GM15510 (cell line): ENCODE measurements around the gene TFIP11.

Experiments
- POLR2A ChIP-seq: IDR thresholded peaks from 3 replicates; pipeline ENCODE4 v1.6.1; 2011; ENCODE audit warnings: borderline replicate concordance; ENCODE audit not compliant: insufficient read length; ENCODE audit errors: extremely low read depth

Gene TFIP11

DNA sequence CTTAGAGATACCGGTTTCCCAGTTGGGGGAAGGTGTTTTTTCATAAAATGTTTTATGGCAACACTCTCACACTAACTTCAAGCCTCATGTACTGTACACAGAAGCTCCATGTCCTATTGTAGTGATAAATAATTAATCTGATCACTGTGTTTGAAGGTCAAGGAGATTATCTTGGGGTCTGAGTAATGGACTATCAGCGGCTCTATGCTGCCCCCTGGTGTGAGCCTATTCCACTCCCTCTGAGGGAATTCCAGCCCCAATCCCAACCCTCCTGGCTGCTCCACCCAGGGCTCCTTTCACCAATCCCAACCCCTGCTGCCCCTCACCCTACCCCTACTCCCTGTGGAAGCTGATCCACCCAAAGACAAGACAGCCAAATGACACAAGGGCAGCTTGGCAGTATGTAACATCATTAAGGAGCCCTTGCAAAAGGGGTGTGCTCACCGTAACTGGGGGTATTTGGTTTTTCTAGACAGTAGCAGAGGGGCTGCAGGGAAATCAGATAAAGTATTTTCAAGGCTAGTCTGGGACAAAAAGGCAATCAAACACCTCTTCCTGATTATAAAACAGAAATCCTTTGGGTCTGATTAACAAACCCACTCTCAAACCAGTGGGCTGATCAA is 51.0 kb downstream of the TFIP11 start:
- TF ChIP-seq POLR2A, result no peak

DNA sequence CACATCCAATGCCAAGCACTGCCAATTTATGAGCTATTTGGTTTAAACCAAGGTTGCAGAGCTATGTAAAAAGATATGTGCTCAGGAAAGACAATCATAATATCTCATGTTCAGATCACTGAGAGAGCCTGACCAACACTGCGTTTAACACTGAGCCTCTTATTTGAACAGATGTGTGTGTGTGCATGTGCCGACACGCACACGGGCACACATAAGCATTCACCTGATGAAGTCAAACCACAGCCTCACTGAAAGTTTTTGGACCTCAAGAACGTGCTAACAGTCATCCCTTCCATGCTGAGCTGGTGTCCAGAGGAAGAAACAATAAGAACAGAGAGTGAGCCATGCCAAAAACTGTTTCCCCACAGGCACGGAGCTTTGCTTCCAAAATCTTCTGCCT is 52.1 kb downstream of the TFIP11 start:
- TF ChIP-seq POLR2A, result no peak

DNA sequence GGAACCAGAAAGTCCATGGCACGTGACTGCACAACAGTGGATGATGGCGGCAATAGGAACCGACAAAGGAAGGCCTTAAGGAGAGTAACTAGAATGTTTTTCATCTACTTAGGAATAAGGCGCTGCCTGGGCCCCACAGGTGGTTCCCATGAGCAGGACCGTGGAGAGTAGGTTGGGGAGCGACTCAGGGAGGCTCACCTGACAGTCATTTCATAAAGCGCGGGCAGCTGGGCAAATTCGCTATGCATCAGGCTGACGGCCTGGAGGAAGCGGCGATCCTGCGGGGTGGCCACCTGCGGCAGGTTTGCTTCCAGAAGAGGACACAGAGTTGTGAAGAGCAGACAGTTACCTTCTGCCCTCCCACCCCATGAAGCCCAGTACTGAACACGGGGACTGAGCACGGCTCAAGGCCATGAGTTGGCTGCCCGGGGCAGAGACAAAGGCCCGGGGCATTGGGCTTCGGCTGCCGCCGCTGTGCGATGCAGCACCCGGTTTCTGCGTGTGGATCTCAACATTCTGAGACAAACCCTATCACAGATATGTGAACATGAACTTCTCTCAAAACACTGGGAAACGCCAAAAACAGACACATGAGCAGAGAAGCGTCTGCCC is 54.5 kb downstream of the TFIP11 start:
- no peak for TF ChIP-seq POLR2A

DNA sequence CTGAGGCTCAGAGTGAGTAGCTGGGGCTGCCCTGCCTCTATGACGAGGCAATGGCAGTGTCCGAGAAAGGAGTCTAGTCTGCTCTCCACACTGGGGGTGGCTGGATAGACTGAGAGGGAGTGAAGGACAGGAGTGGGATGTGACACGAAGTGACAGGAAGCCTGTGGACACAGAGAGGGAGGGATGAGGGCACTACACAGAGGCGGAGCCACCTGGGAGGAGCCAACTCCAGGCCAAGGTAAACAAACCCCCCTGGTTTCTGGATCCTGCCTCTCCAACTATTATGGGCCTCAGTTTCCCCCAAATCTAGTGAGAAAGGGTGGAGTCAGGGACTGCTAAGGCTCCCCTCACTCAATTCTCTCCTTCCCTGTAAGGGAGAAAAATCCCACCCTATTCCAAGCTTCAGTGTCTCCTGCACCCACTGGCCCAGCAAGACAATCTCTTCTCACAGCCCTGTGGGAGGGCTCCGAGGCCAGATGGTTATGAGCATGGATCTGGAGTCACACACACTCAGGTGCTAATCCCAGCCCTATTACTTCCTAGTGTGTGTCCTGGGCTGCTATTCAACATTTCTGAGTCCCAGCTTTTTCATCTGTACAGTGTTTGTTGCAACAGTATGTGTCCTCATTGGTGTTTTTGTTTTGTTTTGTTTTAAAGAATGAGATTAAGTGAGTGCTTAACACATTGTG is 58.3 kb downstream of the TFIP11 start:
- TF ChIP-seq POLR2A, result no peak

DNA sequence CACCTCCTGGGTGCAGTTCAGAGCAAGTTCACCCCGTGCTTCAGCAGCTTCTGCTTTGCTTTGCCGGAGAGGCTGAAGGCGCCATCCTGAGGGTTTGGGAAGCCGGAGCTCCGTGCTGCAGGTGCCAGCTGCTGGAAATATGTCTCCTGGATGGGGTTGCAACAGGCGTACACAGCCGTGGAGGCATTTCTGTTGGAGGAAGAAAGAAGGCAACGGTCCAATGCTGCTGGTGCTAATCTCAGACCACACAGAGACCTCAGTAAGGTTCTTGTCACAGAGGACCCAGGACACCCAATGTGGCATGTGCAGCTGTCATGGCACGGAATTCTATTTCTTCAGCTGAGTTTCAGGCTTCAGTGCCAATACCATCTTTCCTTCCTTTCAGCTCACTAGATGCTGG is 59.1 kb downstream of the TFIP11 start:
- TF ChIP-seq POLR2A, result no peak

DNA sequence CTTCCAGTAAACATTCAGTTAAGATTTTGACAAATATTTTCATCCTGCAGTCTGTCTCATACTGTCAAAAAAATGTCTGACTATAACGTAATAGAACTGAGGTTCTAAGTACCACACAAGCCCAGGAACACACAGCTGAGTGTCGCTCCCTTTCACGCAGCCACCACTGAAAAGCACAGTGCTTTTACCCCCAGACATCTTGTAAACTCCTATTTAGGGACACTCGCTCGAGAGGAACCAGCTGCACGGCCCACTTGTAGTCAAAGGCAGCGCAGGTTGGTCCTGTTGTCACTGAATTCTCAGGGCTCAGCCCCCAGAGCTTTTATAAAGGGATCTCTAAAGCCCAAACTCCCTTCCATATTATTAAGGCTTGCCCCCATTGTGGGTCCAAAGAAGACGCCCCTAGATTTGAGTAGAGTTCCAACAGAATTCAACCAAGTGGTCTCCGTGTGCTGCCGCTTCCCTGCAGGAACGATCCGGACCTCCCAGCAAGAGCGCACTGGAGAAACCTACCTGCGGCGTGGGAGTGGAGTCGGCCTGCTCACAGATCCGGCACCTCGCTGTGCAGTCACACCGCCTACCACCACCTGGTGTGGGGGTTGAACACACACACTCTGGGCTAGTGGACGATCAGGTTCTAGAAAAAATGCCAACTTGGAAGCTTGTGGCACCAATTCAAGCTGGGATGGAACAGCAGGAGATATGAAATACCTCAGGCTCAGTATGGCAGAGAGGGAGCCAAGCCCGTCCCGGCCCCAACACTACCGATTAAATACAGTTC is 59.8 kb downstream of the TFIP11 start:
- TF ChIP-seq POLR2A, result no peak

DNA sequence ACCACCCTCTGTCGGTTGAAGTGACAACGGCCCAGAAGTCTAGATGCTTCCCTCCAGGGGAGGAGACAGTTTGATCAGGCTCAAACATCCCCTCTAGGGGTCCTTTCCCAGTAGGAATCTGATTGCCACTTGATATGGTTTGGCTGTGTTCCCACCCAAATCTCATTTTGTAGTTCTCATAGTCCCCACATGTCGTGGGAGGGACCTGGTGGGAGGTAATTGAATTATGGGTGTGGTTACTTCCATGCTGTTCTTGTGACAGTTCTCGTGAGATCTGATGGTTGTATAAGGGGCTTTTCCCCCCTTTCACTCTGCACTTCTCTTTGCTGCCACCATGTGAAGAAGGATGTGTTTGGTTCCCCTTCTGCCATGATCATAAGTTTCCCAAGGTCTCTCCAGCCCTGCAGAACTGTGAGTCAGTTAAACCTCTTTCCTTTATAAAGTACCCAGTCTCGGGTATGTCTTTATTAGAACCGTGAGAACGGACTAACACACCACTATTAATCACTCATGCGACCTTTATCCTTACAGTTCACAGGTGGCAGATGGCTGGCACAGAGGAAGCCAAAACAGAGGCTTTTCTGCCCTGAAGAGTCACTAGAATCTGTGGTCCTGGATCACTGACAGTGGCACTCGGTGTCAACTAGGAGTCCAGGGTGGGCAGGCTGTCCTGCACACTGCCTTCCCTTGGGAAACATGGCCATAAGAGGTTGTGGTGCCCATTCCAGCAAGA is 61.7 kb downstream of the TFIP11 start:
- no peak for TF ChIP-seq POLR2A

DNA sequence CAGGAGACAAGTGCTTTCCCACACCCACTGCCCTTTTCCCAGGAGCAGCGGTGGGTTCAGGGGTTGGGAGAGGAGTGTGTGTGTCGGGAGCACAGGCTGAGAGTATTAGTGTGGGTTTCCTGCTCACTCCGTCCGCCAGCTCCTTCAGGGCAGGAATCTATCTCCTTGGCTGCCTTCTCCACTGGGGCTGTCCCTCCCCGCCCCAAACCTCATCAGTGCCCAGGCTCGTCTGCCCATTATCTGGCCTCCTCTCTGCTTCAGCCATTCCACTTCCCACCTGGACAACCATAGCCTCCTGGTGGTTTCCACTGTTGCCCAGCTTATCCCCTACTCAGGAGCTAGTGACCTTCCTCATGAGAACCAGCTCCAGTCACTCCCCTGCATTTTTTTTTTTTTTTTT is 63.3 kb downstream of the TFIP11 start:
- no peak for TF ChIP-seq POLR2A

DNA sequence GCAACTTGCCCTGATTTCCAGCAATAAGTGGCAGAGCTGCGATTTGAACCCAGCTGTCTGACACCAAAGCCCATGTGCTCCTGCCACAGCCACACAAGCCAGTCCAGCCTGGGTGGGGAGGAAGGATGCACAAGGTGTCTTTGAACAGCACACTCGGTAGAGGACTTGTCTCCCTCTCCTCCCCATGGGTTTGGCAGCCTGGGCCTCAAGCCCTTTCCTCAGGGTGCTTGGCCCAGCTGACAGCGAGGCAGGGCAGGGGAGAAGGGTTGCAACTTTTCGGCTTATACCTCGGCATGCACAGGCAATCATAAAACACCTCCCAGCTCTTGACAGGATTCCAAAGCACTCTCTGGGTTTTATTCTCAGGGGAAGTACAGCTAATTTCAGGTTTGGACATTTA is 63.9 kb downstream of the TFIP11 start:
- no peak for TF ChIP-seq POLR2A

DNA sequence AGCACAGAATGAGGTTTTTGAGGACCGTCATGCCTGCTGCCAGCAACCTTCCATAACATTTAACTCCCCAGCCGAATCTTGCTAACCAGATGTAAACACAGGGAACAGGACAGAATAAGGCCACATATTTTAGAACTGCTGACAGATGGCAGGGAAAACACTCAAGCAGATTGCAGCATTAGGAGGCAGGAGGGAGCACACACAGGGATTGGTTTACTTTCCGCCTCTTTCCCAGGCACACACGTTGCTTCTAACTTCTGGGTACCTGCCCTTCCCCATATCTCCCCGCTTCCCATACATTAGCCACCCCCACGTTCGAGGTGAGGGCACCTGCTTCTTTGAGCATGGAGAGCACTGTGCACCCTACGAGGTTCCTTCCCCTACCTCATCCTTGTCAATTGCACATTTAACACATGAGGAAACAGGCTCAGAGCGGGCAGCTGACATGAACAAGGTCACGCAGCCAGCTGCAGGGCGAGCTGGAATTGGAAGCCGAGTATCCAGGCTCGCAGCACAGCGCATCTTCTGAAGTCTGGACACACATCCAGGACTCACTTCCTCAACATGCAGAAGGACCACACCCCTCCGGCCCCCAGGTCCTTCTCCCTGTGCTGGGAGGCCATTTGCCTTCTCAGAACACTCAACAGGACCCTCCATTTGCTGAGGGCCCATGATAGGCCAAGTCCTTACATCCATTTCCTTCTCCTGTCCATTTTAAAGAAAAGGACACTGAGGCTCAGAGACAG is 64.5 kb downstream of the TFIP11 start:
- no peak for TF ChIP-seq POLR2A

DNA sequence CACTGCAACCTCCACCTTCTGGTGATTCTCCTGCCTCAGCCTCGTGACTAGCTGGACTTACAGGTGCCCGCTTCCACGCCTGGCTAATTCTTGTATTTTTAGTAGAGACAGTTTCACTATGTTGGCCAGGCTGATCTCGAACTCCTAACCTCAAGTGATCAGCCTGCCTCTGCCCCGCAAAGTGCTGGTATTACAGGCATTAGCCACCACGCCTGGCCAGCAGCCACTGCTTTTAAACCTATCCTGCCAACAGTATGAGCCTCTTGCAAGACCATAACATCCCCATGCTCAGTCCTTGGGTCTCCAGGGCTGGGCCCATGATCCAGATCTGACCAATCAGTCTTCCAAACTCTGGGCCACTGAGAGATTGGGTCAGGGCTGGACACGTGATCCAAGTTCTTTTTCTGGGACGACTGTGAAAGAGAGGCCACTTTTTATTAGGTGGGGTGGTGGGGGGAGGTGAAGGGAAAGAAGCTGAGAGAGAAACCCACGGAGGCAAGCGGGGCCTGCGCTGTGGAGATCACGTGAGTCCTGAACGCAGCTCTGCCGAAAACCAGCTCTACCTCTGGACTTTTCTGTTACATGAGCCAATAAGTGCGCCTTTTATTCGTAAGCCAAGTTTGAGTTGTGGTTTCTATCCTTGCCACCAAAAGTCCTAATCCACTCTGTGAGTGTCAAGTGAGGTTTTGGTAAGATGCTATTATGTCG is 65.3 kb downstream of the TFIP11 start:
- no peak for TF ChIP-seq POLR2A

DNA sequence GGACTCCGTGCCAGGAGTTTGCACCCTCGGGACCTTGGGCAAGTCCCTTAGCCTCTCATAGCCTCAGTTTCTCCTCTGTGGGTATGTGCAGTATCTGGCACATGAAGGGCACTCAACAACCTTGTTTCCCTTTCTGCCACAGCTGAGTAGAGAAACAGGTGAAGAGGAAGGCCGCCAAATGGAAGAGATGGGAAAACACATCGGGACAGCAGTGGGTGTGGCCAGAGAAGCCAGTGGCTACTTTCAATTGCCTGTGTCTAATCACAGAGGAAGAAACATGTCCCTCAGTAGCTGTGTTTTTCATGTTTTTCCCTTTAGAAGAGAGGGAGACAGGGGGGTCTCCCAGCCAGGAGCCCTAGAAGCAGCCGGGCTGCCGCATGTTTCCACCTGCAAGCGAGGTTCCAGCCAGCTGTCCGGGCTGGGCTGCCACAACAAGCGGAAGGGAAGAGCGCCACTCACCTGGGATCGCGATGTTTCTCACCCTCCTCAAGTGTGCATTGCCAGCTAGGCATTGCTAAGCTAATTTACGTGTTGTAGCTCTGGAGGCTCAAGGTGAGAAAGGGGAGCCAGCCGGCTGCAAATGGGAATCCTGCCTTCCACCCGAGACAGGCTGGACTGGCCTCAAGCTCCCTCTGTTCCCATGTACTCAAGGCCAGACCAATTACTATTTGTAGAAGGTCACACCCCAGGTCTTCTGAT is 66.5 kb downstream of the TFIP11 start:
- TF ChIP-seq POLR2A, result no peak

DNA sequence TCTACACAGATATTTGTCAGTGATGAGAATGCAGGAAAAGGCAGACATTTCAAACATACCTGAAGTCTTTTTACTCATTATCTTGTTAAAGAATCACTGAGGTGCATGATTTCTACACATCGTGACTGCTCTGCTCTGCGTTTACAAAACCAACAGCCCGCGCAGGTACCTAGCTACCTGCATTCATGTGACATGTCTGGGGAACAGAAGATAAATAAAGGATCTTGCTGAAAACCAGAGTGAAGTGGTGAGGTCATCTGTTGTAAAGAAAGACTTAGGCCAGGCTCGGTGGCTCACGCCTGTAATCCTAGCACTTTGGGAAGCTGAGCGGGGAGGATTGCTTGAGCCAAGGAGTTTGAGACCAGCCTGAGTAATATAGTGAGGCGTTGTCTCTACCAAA is 67.5 kb downstream of the TFIP11 start:
- TF ChIP-seq POLR2A, result no peak
